ENCODE measurements around the gene SHROOM1. TPM values are rescaled to one million over a fixed set of nuclear protein-coding genes. Genes with fewer than 3 reads are reported as not detected.

SHROOM1 gene
- total RNA-seq, 1 experiment from 2014 or later, result 24.5 TPM

DNA sequence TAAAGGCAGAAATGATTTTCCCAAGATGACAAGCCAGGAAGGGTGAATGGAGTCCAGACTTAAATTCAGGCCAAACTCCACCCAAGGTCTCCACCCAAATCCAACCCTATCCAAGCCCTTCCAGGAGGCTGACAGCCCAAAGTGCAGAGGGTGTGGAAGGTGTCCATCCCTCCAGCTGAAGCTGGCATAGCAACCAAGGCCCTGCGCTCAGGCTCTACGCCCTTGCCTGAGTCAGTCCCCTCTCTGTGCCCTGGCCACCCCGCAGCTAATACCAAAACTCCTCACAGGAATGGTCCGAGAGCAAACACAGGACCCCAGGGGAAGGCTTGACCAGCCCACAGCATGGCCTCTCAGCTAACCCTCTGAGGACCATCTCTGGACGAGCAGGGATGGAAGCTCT lies 55.6 kb downstream of the SHROOM1 start:
- BruUV-seq (replicated peaks), result no TSS peak
- intact Hi-C loops (cut with micrococcal nuclease; ENCODE audit: unreplicated experiment), result no loop called here
- Mint-ChIP-seq H3K4me3 (ENCODE audit: low read depth, unreplicated experiment) (no peak overlapping the region), H3K9me3 (ENCODE audit: low read depth, unreplicated experiment) (no peaks in the 10 kb centered on the region), H3K4me1 (ENCODE audit: low read depth, unreplicated experiment) (peaks cover 22% of the 10 kb centered on the region), H3K27me3 (ENCODE audit: unreplicated experiment) (peaks cover 9% of the 10 kb centered on the region), H3K36me3 (ENCODE audit: insufficient read depth, unreplicated experiment) (peaks cover 22% of the 10 kb centered on the region), H3K27ac (ENCODE audit: unreplicated experiment) (no peak overlapping the region)
- DNase-seq, result no peak
- CTCF ChIA-PET, result interaction anchor here (0.5 to 2.5 kb wide), 2 partner anchors 16 to 46 kb away, joined by 4 to 10 read pairs; no protein-coding TSS in a partner anchor
- TF ChIP-seq, protein P1, sequence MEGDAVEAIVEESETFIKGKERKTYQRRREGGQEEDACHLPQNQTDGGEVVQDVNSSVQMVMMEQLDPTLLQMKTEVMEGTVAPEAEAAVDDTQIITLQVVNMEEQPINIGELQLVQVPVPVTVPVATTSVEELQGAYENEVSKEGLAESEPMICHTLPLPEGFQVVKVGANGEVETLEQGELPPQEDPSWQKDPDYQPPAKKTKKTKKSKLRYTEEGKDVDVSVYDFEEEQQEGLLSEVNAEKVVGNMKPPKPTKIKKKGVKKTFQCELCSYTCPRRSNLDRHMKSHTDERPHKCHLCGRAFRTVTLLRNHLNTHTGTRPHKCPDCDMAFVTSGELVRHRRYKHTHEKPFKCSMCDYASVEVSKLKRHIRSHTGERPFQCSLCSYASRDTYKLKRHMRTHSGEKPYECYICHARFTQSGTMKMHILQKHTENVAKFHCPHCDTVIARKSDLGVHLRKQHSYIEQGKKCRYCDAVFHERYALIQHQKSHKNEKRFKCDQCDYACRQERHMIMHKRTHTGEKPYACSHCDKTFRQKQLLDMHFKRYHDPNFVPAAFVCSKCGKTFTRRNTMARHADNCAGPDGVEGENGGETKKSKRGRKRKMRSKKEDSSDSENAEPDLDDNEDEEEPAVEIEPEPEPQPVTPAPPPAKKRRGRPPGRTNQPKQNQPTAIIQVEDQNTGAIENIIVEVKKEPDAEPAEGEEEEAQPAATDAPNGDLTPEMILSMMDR (IDR thresholded peaks at IDR 0.05; ENCODE audit: unreplicated experiment), result no peak

GRCh38 chr5:132774406-132774805 lies 56.0 kb downstream of the SHROOM1 start:
- Mint-ChIP-seq H3K27ac (ENCODE audit: unreplicated experiment) (no peak overlapping the region), H3K36me3 (ENCODE audit: insufficient read depth, unreplicated experiment) (peaks cover 22% of the 10 kb centered on the region), H3K27me3 (ENCODE audit: unreplicated experiment) (peaks cover 9% of the 10 kb centered on the region), H3K4me3 (ENCODE audit: low read depth, unreplicated experiment) (no peak overlapping the region), H3K9me3 (ENCODE audit: low read depth, unreplicated experiment) (no peaks in the 10 kb centered on the region), H3K4me1 (ENCODE audit: low read depth, unreplicated experiment) (peaks cover 22% of the 10 kb centered on the region)
- TF ChIP-seq, protein P1 (IDR thresholded peaks at IDR 0.05; ENCODE audit: unreplicated experiment), result no peak
- CTCF ChIA-PET, result interaction anchor here (0.5 to 0.6 kb wide), 2 partner anchors 17 to 27 kb away, joined by 4 read pairs; no protein-coding TSS in a partner anchor
- intact Hi-C loops (cut with micrococcal nuclease; ENCODE audit: unreplicated experiment), result no loop called here
- no TSS peak for BruUV-seq (replicated peaks)
- no peak for DNase-seq

DNA sequence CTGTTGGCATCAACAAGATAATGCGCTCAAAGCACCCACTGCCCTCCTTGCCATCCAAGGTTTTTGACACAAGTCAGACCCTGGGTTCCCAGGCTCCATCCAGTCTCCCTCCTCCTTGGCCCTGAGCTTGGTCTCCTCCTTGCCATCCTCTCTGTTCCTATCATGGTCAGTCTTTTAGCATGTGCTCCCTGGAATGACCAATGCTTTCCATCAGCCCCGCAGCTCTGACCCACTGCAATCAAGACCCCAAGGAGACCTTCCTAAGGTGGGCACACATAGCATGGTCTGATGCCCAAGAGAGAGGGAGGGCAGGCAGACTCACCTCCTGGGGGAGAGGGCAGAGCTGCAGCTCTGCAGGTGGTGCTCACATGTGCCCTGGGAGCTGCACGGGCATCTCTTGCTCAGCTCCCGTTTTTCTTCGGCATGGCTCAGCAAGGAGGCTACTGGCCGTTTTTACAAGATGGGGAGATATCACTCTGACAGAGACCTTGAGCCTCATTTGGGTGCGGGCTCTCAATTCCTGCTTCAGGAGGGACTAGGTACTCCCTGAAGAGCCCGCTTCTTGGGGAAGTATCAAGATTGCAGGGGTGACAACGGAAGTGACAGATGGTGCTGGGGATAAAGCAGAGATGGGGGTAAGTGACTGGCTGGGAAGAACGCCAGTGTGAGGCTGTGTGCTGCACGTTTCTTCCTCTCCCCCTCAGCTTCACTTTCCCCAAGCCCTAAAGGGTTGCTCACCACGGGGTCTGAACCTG lies 56.7 kb downstream of the SHROOM1 start:
- peaks cover 8% of the 10 kb centered on the region for H3K27me3 Mint-ChIP-seq (ENCODE audit: unreplicated experiment)
- BruUV-seq (replicated peaks), result no TSS peak
- no peak overlapping the region for H3K27ac Mint-ChIP-seq (ENCODE audit: unreplicated experiment)
- intact Hi-C loops (cut with micrococcal nuclease; ENCODE audit: unreplicated experiment), result no loop called here
- H3K4me1 Mint-ChIP-seq (ENCODE audit: low read depth, unreplicated experiment), result peaks cover 22% of the 10 kb centered on the region
- no peak overlapping the region for H3K4me3 Mint-ChIP-seq (ENCODE audit: low read depth, unreplicated experiment)
- TF ChIP-seq, protein P1 (IDR thresholded peaks at IDR 0.05; ENCODE audit: unreplicated experiment), result no peak
- CTCF ChIA-PET, result interaction anchor here (0.6 kb wide), 2 partner anchors 28 to 323 kb away, joined by 4 to 5 read pairs; no protein-coding TSS in a partner anchor
- peaks cover 22% of the 10 kb centered on the region for H3K36me3 Mint-ChIP-seq (ENCODE audit: insufficient read depth, unreplicated experiment)
- DNase-seq, result no peak
- H3K9me3 Mint-ChIP-seq (ENCODE audit: low read depth, unreplicated experiment), result no peaks in the 10 kb centered on the region

DNA sequence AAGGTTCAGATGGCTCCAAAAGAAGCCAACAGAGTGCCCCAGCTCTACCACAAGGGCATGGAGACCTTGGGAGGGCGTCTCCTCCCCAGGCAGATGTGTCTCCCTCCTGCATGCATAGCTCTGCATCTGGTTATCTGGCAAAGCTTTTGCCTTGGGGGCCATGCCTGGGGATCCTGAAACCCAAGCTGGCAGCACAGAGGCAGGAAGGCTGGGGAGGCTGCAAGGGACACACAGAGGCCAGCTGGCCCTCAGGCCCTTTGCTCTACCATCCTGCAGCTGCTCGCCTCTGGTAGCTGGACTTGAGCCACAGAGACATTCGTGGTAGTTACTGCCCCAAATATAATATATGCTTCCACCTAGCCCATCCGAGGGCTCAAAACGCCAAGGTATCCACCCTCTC lies 57.3 kb downstream of the SHROOM1 start:
- Mint-ChIP-seq H3K4me1 (ENCODE audit: low read depth, unreplicated experiment) (peaks cover 16% of the 10 kb centered on the region), H3K9me3 (ENCODE audit: low read depth, unreplicated experiment) (no peaks in the 10 kb centered on the region), H3K27ac (ENCODE audit: unreplicated experiment) (no peak overlapping the region), H3K36me3 (ENCODE audit: insufficient read depth, unreplicated experiment) (peaks cover 18% of the 10 kb centered on the region), H3K4me3 (ENCODE audit: low read depth, unreplicated experiment) (no peak overlapping the region), H3K27me3 (ENCODE audit: unreplicated experiment) (peaks cover 1% of the 10 kb centered on the region)
- intact Hi-C loops (cut with micrococcal nuclease; ENCODE audit: unreplicated experiment), result no loop called here
- DNase-seq, result no peak
- TF ChIP-seq, protein P1 (IDR thresholded peaks at IDR 0.05; ENCODE audit: unreplicated experiment), result no peak
- BruUV-seq (replicated peaks), result no TSS peak
- CTCF ChIA-PET, result interaction anchor here (0.6 kb wide), 1 partner anchor 324 kb away, joined by 5 read pairs; no protein-coding TSS in a partner anchor

Data from Calu3 (cell line).